ENCODE measurements around the gene PBX3. TPM values are rescaled to one million over a fixed set of nuclear protein-coding genes. Genes with fewer than 3 reads are reported as not detected.

Gene PBX3
- total RNA-seq, 4 donors from 2014 or later: 7.7 to 83.3 (median 12.1) TPM

DNA sequence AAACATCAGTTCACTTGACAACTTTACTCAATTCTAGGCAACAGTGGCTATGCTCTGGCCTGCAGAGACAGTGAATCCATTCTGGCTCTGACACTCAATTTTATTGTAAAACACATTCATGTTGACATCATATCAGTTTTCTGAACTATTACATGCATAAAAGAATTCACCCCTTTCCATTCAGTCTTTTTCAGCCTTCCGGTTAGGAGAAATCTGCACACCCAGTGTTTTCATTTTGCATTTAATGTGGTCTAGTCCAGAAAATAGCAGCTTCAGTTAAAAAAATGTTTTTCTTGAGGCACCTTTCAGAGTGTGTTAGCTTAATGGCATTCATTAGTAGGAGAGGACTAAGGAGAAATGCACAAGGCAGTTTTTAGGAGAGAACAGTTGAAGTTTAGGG is 95.1 kb downstream of the PBX3 start:
- peaks cover 0 to 4% (median 0%) of the 10 kb centered on the region in 4 donors for H3K4me1 ChIP-seq
- no peaks in the 10 kb centered on the region for H3K9me3 ChIP-seq
- H3K4me3 ChIP-seq: no peak overlapping the region
- DNase-seq: no peak
- no peak overlapping the region for H3K27ac ChIP-seq
- H3K27me3 ChIP-seq: no peaks in the 10 kb centered on the region
- TF ChIP-seq POLR2A (IDR thresholded peaks at IDR 0.05): no peak
- TF ChIP-seq, protein P1, sequence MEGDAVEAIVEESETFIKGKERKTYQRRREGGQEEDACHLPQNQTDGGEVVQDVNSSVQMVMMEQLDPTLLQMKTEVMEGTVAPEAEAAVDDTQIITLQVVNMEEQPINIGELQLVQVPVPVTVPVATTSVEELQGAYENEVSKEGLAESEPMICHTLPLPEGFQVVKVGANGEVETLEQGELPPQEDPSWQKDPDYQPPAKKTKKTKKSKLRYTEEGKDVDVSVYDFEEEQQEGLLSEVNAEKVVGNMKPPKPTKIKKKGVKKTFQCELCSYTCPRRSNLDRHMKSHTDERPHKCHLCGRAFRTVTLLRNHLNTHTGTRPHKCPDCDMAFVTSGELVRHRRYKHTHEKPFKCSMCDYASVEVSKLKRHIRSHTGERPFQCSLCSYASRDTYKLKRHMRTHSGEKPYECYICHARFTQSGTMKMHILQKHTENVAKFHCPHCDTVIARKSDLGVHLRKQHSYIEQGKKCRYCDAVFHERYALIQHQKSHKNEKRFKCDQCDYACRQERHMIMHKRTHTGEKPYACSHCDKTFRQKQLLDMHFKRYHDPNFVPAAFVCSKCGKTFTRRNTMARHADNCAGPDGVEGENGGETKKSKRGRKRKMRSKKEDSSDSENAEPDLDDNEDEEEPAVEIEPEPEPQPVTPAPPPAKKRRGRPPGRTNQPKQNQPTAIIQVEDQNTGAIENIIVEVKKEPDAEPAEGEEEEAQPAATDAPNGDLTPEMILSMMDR (IDR thresholded peaks at IDR 0.05): no peak
- no peaks in the 10 kb centered on the region for H3K36me3 ChIP-seq

DNA sequence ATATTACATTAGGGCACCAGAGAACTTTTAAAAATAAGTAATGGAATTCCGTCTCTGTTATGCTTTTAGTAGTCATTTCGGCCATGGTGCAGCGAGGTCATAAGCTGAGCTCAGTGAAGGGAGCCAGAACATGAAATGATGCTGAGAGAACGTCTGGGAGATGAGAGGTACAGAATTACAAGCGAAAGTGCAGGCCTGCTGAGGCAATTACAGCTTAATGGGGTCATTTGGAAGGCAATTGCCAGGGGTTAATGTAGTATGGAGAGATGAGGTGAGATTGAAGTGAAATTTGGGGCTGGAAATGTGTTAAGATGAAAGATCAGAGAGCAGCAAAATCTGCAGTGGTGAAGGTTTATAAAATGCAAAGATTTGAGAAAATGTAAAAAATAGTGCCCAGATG is 96.5 kb downstream of the PBX3 start:
- no peak overlapping the region for H3K27ac ChIP-seq
- no peaks in the 10 kb centered on the region for H3K36me3 ChIP-seq
- no peak overlapping the region for H3K4me3 ChIP-seq
- TF ChIP-seq, protein P1 (IDR thresholded peaks at IDR 0.05): no peak
- TF ChIP-seq POLR2A (IDR thresholded peaks at IDR 0.05): no peak
- H3K9me3 ChIP-seq: no peaks in the 10 kb centered on the region
- no peaks in the 10 kb centered on the region for H3K27me3 ChIP-seq
- DNase-seq: no peak
- peaks cover 0 to 4% (median 0%) of the 10 kb centered on the region in 4 donors for H3K4me1 ChIP-seq

DNA sequence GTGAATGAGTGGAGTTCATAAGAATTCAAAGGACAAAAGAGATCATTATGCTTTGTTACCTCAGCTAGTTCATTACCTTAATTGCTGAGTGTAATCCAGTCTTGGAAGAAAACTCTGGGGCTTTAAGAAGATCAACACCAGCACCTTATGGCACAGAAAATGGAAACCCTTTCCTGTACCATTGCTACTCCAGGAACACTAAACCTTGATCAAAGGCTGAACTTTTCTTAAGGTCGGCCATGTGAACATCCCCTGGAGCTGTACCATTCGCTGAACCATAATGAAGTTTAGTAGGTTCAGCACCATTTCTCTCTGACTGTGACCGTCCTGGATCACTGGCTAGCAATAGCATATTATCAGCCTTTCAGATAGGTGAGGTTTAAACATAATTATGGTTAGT is 97.4 kb downstream of the PBX3 start:
- Histone ChIP-seq H3K27ac (no peak overlapping the region), H3K4me1 (peaks cover 0 to 4% (median 0%) of the 10 kb centered on the region in 4 donors), H3K27me3 (no peaks in the 10 kb centered on the region), H3K9me3 (no peaks in the 10 kb centered on the region), H3K36me3 (no peaks in the 10 kb centered on the region), H3K4me3 (no peak overlapping the region)
- no peak for TF ChIP-seq POLR2A (IDR thresholded peaks at IDR 0.05)
- TF ChIP-seq, protein P1 (IDR thresholded peaks at IDR 0.05): no peak
- no peak for DNase-seq

DNA sequence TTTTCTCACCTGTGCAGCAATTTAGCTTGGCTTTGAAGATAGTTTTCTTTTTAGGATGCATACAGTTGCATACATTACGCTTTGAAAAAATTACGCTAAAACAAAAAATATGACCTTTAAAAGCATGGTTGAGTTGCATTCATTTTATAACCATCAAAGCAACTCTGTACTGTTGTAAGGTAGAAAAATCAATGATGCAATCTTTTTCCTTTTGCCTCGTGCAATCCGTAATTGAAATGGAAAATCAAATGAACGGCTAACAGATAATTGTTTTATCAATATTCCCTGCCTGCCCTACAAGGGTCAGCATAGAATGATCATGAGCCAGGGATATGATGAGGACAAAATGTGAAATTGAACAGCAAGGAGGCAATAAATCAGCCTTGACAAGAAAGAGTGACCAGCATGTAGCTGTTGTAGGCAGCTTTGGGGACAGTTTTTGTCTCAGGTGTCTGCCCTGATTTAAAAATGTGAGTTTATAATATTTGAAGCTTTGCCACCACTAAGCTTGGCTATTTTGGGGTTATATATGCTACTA is 98.2 kb downstream of the PBX3 start:
- H3K27ac ChIP-seq: no peak overlapping the region
- H3K36me3 ChIP-seq: no peaks in the 10 kb centered on the region
- no peak for DNase-seq
- TF ChIP-seq POLR2A (IDR thresholded peaks at IDR 0.05): no peak
- TF ChIP-seq, protein P1 (IDR thresholded peaks at IDR 0.05): no peak
- H3K27me3 ChIP-seq: no peaks in the 10 kb centered on the region
- no peaks in the 10 kb centered on the region for H3K9me3 ChIP-seq
- H3K4me3 ChIP-seq: no peak overlapping the region
- H3K4me1 ChIP-seq: peaks cover 0 to 4% (median 0%) of the 10 kb centered on the region in 4 donors

DNA sequence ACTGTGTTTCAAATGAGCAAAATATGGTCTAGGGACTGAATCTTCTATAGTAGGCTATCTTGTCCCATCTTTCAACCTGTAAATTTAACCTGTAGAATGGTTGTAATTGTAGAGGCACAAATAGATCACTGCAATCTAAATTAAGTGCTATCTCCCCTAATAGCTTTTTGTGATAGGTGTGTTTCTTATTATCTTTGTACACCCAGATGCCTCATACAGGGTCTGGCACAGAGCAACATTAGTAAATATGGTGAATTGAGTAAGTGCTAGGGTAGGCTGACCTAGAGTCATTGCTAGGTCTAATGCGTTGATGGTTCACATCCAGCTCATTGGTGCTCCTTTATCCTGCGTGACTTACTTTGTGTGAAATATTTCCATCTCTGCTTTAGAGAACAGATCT is 100.6 kb downstream of the PBX3 start:
- Histone ChIP-seq H3K27me3 (no peaks in the 10 kb centered on the region), H3K9me3 (no peaks in the 10 kb centered on the region), H3K27ac (no peak overlapping the region), H3K4me1 (peaks cover 0 to under 1% (median 0%) of the 10 kb centered on the region in 4 donors), H3K4me3 (no peak overlapping the region), H3K36me3 (no peaks in the 10 kb centered on the region)
- TF ChIP-seq POLR2A (IDR thresholded peaks at IDR 0.05): no peak
- TF ChIP-seq, protein P1 (IDR thresholded peaks at IDR 0.05): no peak
- DNase-seq: no peak
